ENCODE measurements around the gene PSMG3.

The PSMG3 gene

GRCh38 chr7:1530946-1531262 lies 38.9 kb downstream of the PSMG3 start:
- ChIA-PET POLR2A (no interaction called here), CTCF (no interaction called here)
- DNase-seq (ENCODE audit: low read depth, low spot score), result no peak
- H3K4me3 ChIP-seq (ENCODE audit: low read depth, low read length), result peak overlapping the region; percentile 67
- no peak for TF ChIP-seq CTCF (IDR thresholded peaks at IDR 0.05; ENCODE audit: insufficient read depth, low read length, missing control alignments)

- CTCF ChIA-PET, result interaction anchor here (1.2 kb wide), 1 partner anchor 25 kb away, joined by 3 read pairs; the partner anchor contains the start of gene INTS1
- POLR2A ChIA-PET, result interaction anchor here (0.6 to 0.7 kb wide), 2 partner anchors 11 to 18 kb away, joined by 3 read pairs; no protein-coding TSS in a partner anchor
- no peak overlapping the region for H3K4me3 ChIP-seq (ENCODE audit: low read depth, low read length)
- TF ChIP-seq CTCF (IDR thresholded peaks at IDR 0.05; ENCODE audit: insufficient read depth, low read length, missing control alignments), result no peak
- DNase-seq (ENCODE audit: low read depth, low spot score), result no peak
Measured at GRCh38 chr7:1529383-1530116, 40.3 kb downstream of the PSMG3 start.

- no peak for TF ChIP-seq CTCF (IDR thresholded peaks at IDR 0.05; ENCODE audit: insufficient read depth, low read length, missing control alignments)
- CTCF ChIA-PET, result no interaction called here
- no peak overlapping the region for H3K4me3 ChIP-seq (ENCODE audit: low read depth, low read length)
- POLR2A ChIA-PET, result no interaction called here
- DNase-seq (ENCODE audit: low read depth, low spot score), result no peak
Measured at GRCh38 chr7:1526271-1526754, 43.5 kb downstream of the PSMG3 start.

- no peak for DNase-seq (ENCODE audit: low read depth, low spot score)
- CTCF ChIA-PET, result no interaction called here
- POLR2A ChIA-PET, result no interaction called here
- no peak for TF ChIP-seq CTCF (IDR thresholded peaks at IDR 0.05; ENCODE audit: insufficient read depth, low read length, missing control alignments)
- H3K4me3 ChIP-seq (ENCODE audit: low read depth, low read length), result no peak overlapping the region
Measured at GRCh38 chr7:1525409-1525808, 44.4 kb downstream of the PSMG3 start.

- H3K4me3 ChIP-seq (ENCODE audit: low read depth, low read length), result no peak overlapping the region
- TF ChIP-seq CTCF (IDR thresholded peaks at IDR 0.05; ENCODE audit: insufficient read depth, low read length, missing control alignments), result no peak
- ChIA-PET CTCF (interaction anchor here (1.3 kb wide), 1 partner anchor 9 kb away, joined by 3 read pairs; no protein-coding TSS in a partner anchor), POLR2A (no interaction called here)
- no peak for DNase-seq (ENCODE audit: low read depth, low spot score)
Measured at GRCh38 chr7:1523844-1524243, 46.0 kb downstream of the PSMG3 start.

GRCh38 chr7:1523208-1523607 lies 46.6 kb downstream of the PSMG3 start:
- no peak for TF ChIP-seq CTCF (IDR thresholded peaks at IDR 0.05; ENCODE audit: insufficient read depth, low read length, missing control alignments)
- POLR2A ChIA-PET, result no interaction called here
- no peak for DNase-seq (ENCODE audit: low read depth, low spot score)
- no peak overlapping the region for H3K4me3 ChIP-seq (ENCODE audit: low read depth, low read length)
- CTCF ChIA-PET, result no interaction called here
